ENCODE measurements around the gene PAX6. TPM values are rescaled to one million over a fixed set of nuclear protein-coding genes. Genes with fewer than 3 reads are reported as not detected.
A peak's percentile ranks its signal among the peaks of the same experiment; 100 is the strongest.

The PAX6 gene
- total and polyA plus RNA-seq, 9 of the 15 experiments (the other 6 are each of a cell fraction or from before 2014, with no cell fraction given), result 1.5 to 10.9 (median 5.3) TPM

DNA sequence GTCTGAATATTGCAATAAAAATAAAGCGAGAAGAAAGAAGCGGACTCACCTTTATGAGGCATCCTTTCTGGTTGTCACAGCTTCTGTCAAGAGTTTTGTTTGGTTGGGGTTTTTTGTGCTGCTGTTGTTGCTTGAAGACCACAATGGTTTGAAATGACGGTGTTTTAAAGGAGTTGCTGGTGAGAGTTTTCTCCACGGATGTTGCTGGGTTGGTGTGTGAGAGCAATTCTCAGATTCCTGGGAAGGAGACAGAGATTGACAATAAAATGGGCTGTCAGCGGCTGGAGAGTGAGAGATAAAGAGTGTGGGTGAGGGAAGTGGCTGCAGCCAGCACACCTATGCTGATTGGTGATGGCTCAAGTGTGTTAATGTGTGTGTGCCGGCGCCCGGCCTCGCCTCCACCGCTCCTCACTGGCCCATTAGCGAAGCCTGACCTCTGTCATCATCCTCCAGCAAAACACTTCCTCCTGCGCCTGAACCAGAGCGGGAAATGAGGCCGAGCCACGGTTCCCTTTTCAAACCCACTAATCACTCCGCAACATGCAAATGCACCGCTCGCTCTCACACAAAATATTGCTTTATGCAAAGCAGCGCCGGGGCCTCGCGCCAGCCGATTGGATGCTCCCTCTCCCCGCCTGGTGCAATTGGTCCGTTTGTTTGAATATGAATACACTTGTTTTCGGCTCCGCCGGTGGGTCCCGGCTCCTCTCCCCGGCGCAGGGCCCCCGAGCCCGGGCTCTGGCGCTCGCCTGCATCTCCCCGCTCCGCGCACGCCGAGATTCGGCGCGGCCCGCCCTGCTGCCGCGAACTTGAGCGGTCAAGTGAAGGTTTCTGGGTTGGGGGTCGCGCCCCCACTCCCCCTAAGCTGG, at the start of gene PAX6 (continued):
- TF ChIP-seq TCF3 (CRISPR knock-in tag; IDR thresholded peaks at IDR 0.05) (peak; percentile 63), ZFPM2 (CRISPR knock-in tag; IDR thresholded peaks at IDR 0.05) (no peak), HDGF (IDR thresholded peaks at IDR 0.05) (no peak), POLR2AphosphoS2 (IDR thresholded peaks at IDR 0.05; ENCODE audit: low read length) (no peak), ZNF668 (CRISPR knock-in tag; IDR thresholded peaks at IDR 0.05) (no peak), ZNF444 (CRISPR knock-in tag; IDR thresholded peaks at IDR 0.05) (no peak), BCLAF1 (IDR thresholded peaks at IDR 0.05; ENCODE audit: borderline replicate concordance in 1 of 2, control insufficient read depth in 1 of 2, low read depth in 2 of 2, low read length in 1 of 2) (no peak), AFF4 (CRISPR knock-in tag; IDR thresholded peaks at IDR 0.05) (peak; percentile 90), FOXJ3 (CRISPR knock-in tag; IDR thresholded peaks at IDR 0.05) (no peak), CBX3 (IDR thresholded peaks at IDR 0.05; ENCODE audit: borderline replicate concordance in 1 of 2, low read length in 2 of 2) (no peak), MCM2 (IDR thresholded peaks at IDR 0.05; ENCODE audit: low read depth) (no peak), E2F1 (CRISPR knock-in tag; IDR thresholded peaks at IDR 0.05) (no peak), ZNF561 (CRISPR knock-in tag; conservative IDR thresholded peaks at IDR 0.05) (no peak), LEF1 (IDR thresholded peaks at IDR 0.05) (no peak), ZBTB12 (CRISPR knock-in tag; IDR thresholded peaks at IDR 0.05) (no peak)
- TF ChIP-seq, protein P1, sequence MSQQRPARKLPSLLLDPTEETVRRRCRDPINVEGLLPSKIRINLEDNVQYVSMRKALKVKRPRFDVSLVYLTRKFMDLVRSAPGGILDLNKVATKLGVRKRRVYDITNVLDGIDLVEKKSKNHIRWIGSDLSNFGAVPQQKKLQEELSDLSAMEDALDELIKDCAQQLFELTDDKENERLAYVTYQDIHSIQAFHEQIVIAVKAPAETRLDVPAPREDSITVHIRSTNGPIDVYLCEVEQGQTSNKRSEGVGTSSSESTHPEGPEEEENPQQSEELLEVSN (IDR thresholded peaks at IDR 0.05; ENCODE audit: borderline replicate concordance in 1 of 2, extremely low read depth in 1 of 2, insufficient read depth in 1 of 2, insufficient read length in 1 of 2, low read depth in 1 of 2, low read length in 1 of 2, poor library complexity in 1 of 2, severe bottlenecking in 1 of 2), result peak; percentile 78 to 87

All from K562 (cell line).